LHCN-M2 (cell line): ENCODE data around the gene ME1. TPM values are rescaled to one million over a fixed set of nuclear protein-coding genes. Genes with fewer than 3 reads are reported as not detected.
"Not testable (repeated sequence)": the region's sequence is repeated elsewhere in the genome, so short reads cannot be mapped to it uniquely, and the experiment has no call there.

Source experiments
- DNase-seq: peaks from one replicate; pipeline ENCODE4 v3.0.0-alpha.2; 2012; ENCODE audit warnings: low read depth
- total RNA-seq: library from RNA; depleted of rRNA; stranded (reverse); fragments of >200 nt; gene quantifications from 2 replicates; pipeline ENCODE4 v1.2.3, GENCODE V29; 2014

ME1 gene
- total RNA-seq, 1 experiment from 2014 or later: 8.1 TPM

GRCh38 chr6:83432636-83433035 is 1.8 kb upstream of the ME1 start:
- no peak for DNase-seq

- no peak for DNase-seq
These were observed 799 bp upstream of the ME1 start for GRCh38 chr6:83431545-83432155.

- DNase-seq: peak; percentile 22
These were observed 817 bp downstream of the ME1 start for GRCh38 chr6:83429857-83430610.

- DNase-seq: no peak
These were observed 1.6 kb downstream of the ME1 start for GRCh38 chr6:83429269-83429668.

GRCh38 chr6:83424392-83425018 is 6.3 kb downstream of the ME1 start:
- no peak for DNase-seq

- DNase-seq: peak; percentile 57
These were observed 12.8 kb downstream of the ME1 start for GRCh38 chr6:83417880-83418663.

- no peak for DNase-seq
These were observed 17.8 kb downstream of the ME1 start for GRCh38 chr6:83413068-83413467.

GRCh38 chr6:83411731-83412130 is 19.1 kb downstream of the ME1 start:
- no peak for DNase-seq

GRCh38 chr6:83403191-83403590 is 27.7 kb downstream of the ME1 start:
- no peak for DNase-seq

GRCh38 chr6:83389606-83390005 is 41.2 kb downstream of the ME1 start:
- DNase-seq: no peak

- DNase-seq: no peak
These were observed 45.4 kb downstream of the ME1 start for GRCh38 chr6:83385473-83385872.

GRCh38 chr6:83384751-83385150 is 46.1 kb downstream of the ME1 start:
- no peak for DNase-seq

- no peak for DNase-seq
These were observed 48.9 kb downstream of the ME1 start for GRCh38 chr6:83381949-83382348.

- DNase-seq: peak; percentile 93
These were observed 52.0 kb downstream of the ME1 start for GRCh38 chr6:83378621-83379388.

GRCh38 chr6:83371423-83371822 is 59.4 kb downstream of the ME1 start:
- peak; percentile 55 for DNase-seq

GRCh38 chr6:83370567-83370966 is 60.3 kb downstream of the ME1 start:
- no peak for DNase-seq

GRCh38 chr6:83369692-83370091 is 61.2 kb downstream of the ME1 start:
- no peak for DNase-seq

GRCh38 chr6:83368577-83368976 is 62.3 kb downstream of the ME1 start:
- no peak for DNase-seq

- DNase-seq: no peak
These were observed 63.7 kb downstream of the ME1 start for GRCh38 chr6:83367104-83367503.

- DNase-seq: peak; percentile 68
These were observed 64.9 kb downstream of the ME1 start for GRCh38 chr6:83365931-83366330.

GRCh38 chr6:83362349-83362748 is 68.5 kb downstream of the ME1 start:
- DNase-seq: not testable (repeated sequence)
